HG02885 (cell line): ENCODE measurements around the gene TNF.

Experiments
- ATAC-seq: cut with Tn5 transposase; IDR thresholded peaks from one replicate; pipeline ENCODE4 v1.9.1; 2021; ENCODE audit warnings: mild to moderate bottlenecking; ENCODE audit not compliant: unreplicated experiment, poor library complexity

TNF gene

GRCh38 chr6:31569861-31570536, 5.4 kb upstream of the TNF start:
- ATAC-seq = no peak

GRCh38 chr6:31572041-31572911, 3.1 kb upstream of the TNF start, which contains the start of gene LTA:
Gene LTA, plus strand, starts transcription at chr6:31572289. Its CDS starts 454 bp downstream, at chr6:31572743.
- ATAC-seq = peak; percentile 39

- no peak for ATAC-seq
Observed at GRCh38 chr6:31573239-31574105, 1.9 kb upstream of the TNF start.

GRCh38 chr6:31574106-31575061, 981 bp upstream of the TNF start:
- ATAC-seq = no peak

- ATAC-seq = no peak
Observed at GRCh38 chr6:31575952-31576685, 754 bp downstream of the TNF start.

GRCh38 chr6:31576897-31577578, 1.7 kb downstream of the TNF start:
- ATAC-seq = no peak

GRCh38 chr6:31577579-31577966, 2.2 kb downstream of the TNF start:
- no peak for ATAC-seq

GRCh38 chr6:31578184-31579118, 3.1 kb downstream of the TNF start:
- ATAC-seq = no peak

GRCh38 chr6:31579119-31579505, 3.7 kb downstream of the TNF start:
- no peak for ATAC-seq

- no peak for ATAC-seq
Observed at GRCh38 chr6:31579546-31580437, 4.4 kb downstream of the TNF start.

- ATAC-seq = no peak
Observed at GRCh38 chr6:31580438-31580740, 5.0 kb downstream of the TNF start.

- peak; percentile 75 for ATAC-seq
Observed at GRCh38 chr6:31580807-31581433, 5.6 kb downstream of the TNF start.

GRCh38 chr6:31581434-31582229, 6.3 kb downstream of the TNF start:
- no peak for ATAC-seq

- ATAC-seq = no peak
Observed at GRCh38 chr6:31582230-31582643, 6.9 kb downstream of the TNF start, which contains the start of gene LTB. Gene LTB, minus strand, starts transcription at chr6:31582424. Its CDS starts 7 bp downstream, at chr6:31582417.

GRCh38 chr6:31585491-31585890, 10.1 kb downstream of the TNF start:
- ATAC-seq = no peak
